H1 (cell line): ENCODE data around the gene HOXB8.
A peak's percentile ranks its signal among the peaks of the same experiment; 100 is the strongest.

ENCODE experiments used
- CEBPB ChIP-seq: IDR thresholded peaks from 2 replicates; pipeline ENCODE4 v1.6.1; 2012; ENCODE audit warnings: low read depth, low read length
- EP300 ChIP-seq, 2 experiments: IDR thresholded peaks; 1 replicate in 1 of 2; 2 replicates in 1 of 2; pipeline ENCODE4 v1.6.1; 2011 to 2012; ENCODE audit warnings: low read depth in 2 of 2, low read length in 2 of 2, mild to moderate bottlenecking in 2 of 2, borderline replicate concordance in 1 of 2, inconsistent platforms in 1 of 2, moderate library complexity in 1 of 2
- EZH2 ChIP-seq: fragments of 200-600 bp; sonication (generic); IDR thresholded peaks from 2 replicates; pipeline ENCODE4 v1.7.1; 2012; ENCODE audit warnings: low read depth, mild to moderate bottlenecking, moderate library complexity, low read length, inconsistent platforms; ENCODE audit not compliant: severe bottlenecking
- JUN ChIP-seq: IDR thresholded peaks from 2 replicates; pipeline ENCODE4 v1.6.1; 2011; ENCODE audit warnings: low read depth, mild to moderate bottlenecking, improper control_type of control experiment, low read length
- POLR2A ChIP-seq, 2 experiments: IDR thresholded peaks; 1 replicate in 1 of 2; 2 replicates in 1 of 2; pipeline ENCODE4 v1.6.1; 2011; ENCODE audit warnings: low read depth in 2 of 2, low read length in 2 of 2, mild to moderate bottlenecking in 2 of 2; ENCODE audit errors: control extremely low read depth in 1 of 2
- POLR2AphosphoS5 ChIP-seq: IDR thresholded peaks from 2 replicates; pipeline ENCODE4 v1.6.1; 2011; ENCODE audit warnings: low read depth, low read length

- TF ChIP-seq JUN (no peak), EP300 (IDR thresholded peaks at IDR 0.05; ENCODE audit: borderline replicate concordance in 1 of 2, low read depth in 2 of 2, low read length in 2 of 2) (no peak), POLR2A (IDR thresholded peaks at IDR 0.05; ENCODE audit: control extremely low read depth in 1 of 2, low read depth in 2 of 2, low read length in 2 of 2) (no peak), CEBPB (no peak), POLR2AphosphoS5 (no peak), EZH2 (peak; percentile 88)
Observed at GRCh38 chr17:48642843-48643696, 28.0 kb upstream of the HOXB8 start.
